Measurements from ENCODE around the gene PSMB10.

Gene PSMB10

DNA sequence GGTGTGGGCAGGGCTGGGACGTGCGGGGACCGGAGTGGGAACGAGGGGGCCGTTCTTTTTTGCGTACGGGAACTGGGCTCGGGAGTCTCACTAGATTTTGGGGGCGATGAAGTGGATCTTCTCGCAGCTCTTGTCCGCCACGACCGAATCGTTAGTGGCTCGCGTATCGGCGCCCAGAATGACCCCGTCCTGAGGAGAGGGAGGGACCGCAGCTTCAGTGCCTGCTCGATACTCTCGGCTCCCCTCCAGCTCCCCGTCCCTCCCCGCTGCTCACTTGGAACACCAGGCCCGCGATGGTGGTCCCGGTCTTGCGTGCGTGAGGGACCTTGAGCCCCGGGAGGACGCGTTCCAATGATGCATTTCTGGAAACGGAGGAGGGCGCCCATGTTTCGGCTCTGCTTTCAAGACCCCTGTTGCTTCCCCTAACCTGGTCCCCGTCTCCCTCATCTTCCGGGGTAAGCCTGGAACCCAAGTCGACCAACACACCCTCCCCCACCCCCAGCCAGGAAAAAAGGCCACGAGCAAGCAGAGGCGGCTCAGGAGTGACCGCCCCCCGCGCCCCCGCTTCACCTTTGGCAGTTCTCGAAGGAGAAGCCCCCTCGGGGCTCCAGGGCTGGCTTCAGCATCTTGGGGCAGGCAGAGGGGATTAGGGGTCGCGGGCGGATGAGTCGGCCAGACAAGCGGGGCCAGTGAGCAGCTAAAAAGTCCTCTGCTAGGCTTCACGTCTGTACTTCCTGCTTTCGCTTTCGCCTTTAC lies at the start of gene PSMB10:
TSS of gene PSMB10 (minus strand) at position 727 of the 756 bp plus-strand sequence. CDS start at position 626, 101 bp downstream.
- TF ChIP-seq, protein P1, sequence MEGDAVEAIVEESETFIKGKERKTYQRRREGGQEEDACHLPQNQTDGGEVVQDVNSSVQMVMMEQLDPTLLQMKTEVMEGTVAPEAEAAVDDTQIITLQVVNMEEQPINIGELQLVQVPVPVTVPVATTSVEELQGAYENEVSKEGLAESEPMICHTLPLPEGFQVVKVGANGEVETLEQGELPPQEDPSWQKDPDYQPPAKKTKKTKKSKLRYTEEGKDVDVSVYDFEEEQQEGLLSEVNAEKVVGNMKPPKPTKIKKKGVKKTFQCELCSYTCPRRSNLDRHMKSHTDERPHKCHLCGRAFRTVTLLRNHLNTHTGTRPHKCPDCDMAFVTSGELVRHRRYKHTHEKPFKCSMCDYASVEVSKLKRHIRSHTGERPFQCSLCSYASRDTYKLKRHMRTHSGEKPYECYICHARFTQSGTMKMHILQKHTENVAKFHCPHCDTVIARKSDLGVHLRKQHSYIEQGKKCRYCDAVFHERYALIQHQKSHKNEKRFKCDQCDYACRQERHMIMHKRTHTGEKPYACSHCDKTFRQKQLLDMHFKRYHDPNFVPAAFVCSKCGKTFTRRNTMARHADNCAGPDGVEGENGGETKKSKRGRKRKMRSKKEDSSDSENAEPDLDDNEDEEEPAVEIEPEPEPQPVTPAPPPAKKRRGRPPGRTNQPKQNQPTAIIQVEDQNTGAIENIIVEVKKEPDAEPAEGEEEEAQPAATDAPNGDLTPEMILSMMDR (IDR thresholded peaks at IDR 0.05; ENCODE audit: poor library complexity, severe bottlenecking): no peak

GRCh38 chr16:67982011-67982696 lies 45.5 kb upstream of the PSMB10 start:
- DNase-seq (ENCODE audit: low spot score) (no peak), ATAC-seq (ENCODE audit: low read depth) (no peak)
- TF ChIP-seq, protein P1 (IDR thresholded peaks at IDR 0.05; ENCODE audit: poor library complexity, severe bottlenecking): no peak
- Histone ChIP-seq H3K9me3 (ENCODE audit: severe bottlenecking) (no peaks in the 10 kb centered on the region), H3K36me3 (ENCODE audit: low read depth) (no peaks in the 10 kb centered on the region), H3K27ac (ENCODE audit: poor library complexity, severe bottlenecking) (no peak overlapping the region), H3K4me1 (ENCODE audit: insufficient read depth, poor library complexity, severe bottlenecking) (peaks cover 13% of the 10 kb centered on the region), H3K4me3 (ENCODE audit: severe bottlenecking) (no peak overlapping the region), H3K27me3 (ENCODE audit: insufficient read depth, poor library complexity, severe bottlenecking) (no peaks in the 10 kb centered on the region)

More for the DNA sequence above, at the start of gene PSMB10:
- no peaks in the 10 kb centered on the region for H3K4me1 ChIP-seq (ENCODE audit: insufficient read depth, poor library complexity, severe bottlenecking)
- H3K27me3 ChIP-seq (ENCODE audit: insufficient read depth, poor library complexity, severe bottlenecking): no peaks in the 10 kb centered on the region
- peak within 1 kb of the TSS; percentile 82 for H3K27ac ChIP-seq (ENCODE audit: poor library complexity, severe bottlenecking)
- peak within 1 kb of the TSS; percentile 67 for H3K4me3 ChIP-seq (ENCODE audit: severe bottlenecking)
- peak; percentile 66 for DNase-seq (ENCODE audit: low spot score)
- no peaks in the 10 kb centered on the region for H3K9me3 ChIP-seq (ENCODE audit: severe bottlenecking)
- ATAC-seq (ENCODE audit: low read depth): peak; percentile 18
- peaks cover 4% of the 10 kb centered on the region; the same call in 1 of the 2 replicates for H3K36me3 ChIP-seq (ENCODE audit: low read depth)

DNA sequence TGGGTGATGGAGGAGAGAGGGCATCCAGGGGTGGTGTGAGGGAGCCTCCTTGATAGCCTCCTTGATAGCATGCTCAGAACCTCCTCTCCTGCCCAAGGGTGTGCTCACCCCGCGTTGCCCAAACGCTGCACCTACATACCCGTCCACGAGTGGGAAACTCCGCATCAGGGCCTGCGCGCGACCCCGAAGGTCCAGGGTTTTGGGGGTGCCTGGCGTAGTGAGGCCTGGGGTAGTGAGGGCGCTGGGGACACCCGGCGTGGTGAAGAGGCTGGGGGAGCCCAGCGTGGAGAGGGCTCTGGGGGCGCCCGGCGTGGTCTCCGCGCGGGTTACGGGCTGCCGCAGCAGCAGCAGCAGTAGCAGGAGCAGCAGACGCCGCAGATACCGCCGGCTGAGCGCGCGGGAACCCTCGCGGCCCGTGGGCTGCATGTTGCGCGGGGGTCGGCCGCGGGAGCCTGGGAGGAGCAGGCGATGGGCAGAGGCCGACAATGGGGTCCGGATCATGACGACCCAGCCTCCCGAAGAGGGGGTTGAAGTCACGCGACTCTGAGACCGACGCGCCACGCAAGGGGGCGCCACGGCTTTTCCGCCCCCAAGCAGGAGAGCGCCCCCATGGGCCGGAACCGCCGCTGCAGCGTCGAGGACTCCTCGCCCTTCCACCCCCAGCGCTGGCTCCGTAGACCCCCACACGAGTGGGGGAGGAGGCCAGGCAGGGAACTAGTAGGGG lies 43.5 kb upstream of the PSMB10 start, which contains the start of gene DPEP3:
TSS of gene DPEP3 (minus strand) at position 545 of the 724 bp plus-strand sequence. CDS start at position 426, 119 bp downstream.
- Histone ChIP-seq H3K27me3 (ENCODE audit: insufficient read depth, poor library complexity, severe bottlenecking) (no peaks in the 10 kb centered on the region), H3K27ac (ENCODE audit: poor library complexity, severe bottlenecking) (no peak within 1 kb of the TSS), H3K36me3 (ENCODE audit: low read depth) (no peaks in the 10 kb centered on the region), H3K9me3 (ENCODE audit: severe bottlenecking) (no peaks in the 10 kb centered on the region), H3K4me3 (ENCODE audit: severe bottlenecking) (no peak within 1 kb of the TSS), H3K4me1 (ENCODE audit: insufficient read depth, poor library complexity, severe bottlenecking) (peaks cover 13% of the 10 kb centered on the region)
- ATAC-seq (ENCODE audit: low read depth) (no peak), DNase-seq (ENCODE audit: low spot score) (no peak)
- TF ChIP-seq, protein P1 (IDR thresholded peaks at IDR 0.05; ENCODE audit: poor library complexity, severe bottlenecking): no peak

GRCh38 chr16:67977469-67978227 lies 41.0 kb upstream of the PSMB10 start:
- H3K36me3 ChIP-seq (ENCODE audit: low read depth): no peaks in the 10 kb centered on the region
- TF ChIP-seq, protein P1 (IDR thresholded peaks at IDR 0.05; ENCODE audit: poor library complexity, severe bottlenecking): no peak
- DNase-seq (ENCODE audit: low spot score): no peak
- H3K4me3 ChIP-seq (ENCODE audit: severe bottlenecking): no peak overlapping the region
- no peaks in the 10 kb centered on the region for H3K4me1 ChIP-seq (ENCODE audit: insufficient read depth, poor library complexity, severe bottlenecking)
- ATAC-seq (ENCODE audit: low read depth): no peak
- H3K9me3 ChIP-seq (ENCODE audit: severe bottlenecking): no peaks in the 10 kb centered on the region
- H3K27ac ChIP-seq (ENCODE audit: poor library complexity, severe bottlenecking): no peak overlapping the region
- no peaks in the 10 kb centered on the region for H3K27me3 ChIP-seq (ENCODE audit: insufficient read depth, poor library complexity, severe bottlenecking)
